ENCODE data around the gene ODC1.
A peak's percentile ranks its signal among the peaks of the same experiment; 100 is the strongest.
"Not testable (repeated sequence)": the region's sequence is repeated elsewhere in the genome, so short reads cannot be mapped to it uniquely, and the experiment has no call there.

The ODC1 gene

GRCh38 chr2:10477443-10478297 lies 29.5 kb upstream of the ODC1 start:
- DNase-seq = no peak

DNA sequence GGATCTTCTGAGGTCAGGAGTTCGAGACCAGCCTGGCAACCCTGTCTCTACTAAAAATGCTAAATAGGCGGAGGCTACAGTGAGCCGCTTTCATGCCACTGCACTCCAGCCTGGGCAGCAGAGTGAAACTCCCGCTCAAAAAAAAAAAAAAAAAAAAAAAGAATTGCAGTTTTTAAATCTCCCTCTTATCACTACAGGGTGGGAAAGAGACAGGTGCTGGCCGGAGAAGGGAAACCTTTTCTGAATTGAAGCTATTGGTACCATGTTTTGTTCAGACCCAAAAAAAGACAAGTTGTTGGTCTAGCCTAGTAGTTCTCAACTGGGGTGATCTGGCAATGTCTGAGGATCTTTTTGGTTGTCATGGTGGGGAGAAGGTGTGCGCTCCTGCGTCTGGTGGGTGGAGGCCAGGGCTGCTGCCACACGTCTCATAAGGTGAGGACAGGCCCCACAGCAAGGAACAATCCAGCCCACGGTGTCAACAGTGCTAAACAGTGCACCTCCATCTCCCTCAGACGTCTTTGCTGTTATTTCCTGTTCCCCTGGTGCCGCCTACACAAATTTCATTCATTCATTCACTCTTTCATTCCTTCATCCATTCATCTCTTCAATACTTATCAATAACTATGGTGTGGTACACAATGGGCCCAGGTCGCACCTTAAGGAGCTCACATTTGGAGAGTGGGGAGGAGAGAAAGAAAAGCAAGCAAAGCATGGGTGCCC lies 28.8 kb upstream of the ODC1 start:
- DNase-seq = no peak

DNA sequence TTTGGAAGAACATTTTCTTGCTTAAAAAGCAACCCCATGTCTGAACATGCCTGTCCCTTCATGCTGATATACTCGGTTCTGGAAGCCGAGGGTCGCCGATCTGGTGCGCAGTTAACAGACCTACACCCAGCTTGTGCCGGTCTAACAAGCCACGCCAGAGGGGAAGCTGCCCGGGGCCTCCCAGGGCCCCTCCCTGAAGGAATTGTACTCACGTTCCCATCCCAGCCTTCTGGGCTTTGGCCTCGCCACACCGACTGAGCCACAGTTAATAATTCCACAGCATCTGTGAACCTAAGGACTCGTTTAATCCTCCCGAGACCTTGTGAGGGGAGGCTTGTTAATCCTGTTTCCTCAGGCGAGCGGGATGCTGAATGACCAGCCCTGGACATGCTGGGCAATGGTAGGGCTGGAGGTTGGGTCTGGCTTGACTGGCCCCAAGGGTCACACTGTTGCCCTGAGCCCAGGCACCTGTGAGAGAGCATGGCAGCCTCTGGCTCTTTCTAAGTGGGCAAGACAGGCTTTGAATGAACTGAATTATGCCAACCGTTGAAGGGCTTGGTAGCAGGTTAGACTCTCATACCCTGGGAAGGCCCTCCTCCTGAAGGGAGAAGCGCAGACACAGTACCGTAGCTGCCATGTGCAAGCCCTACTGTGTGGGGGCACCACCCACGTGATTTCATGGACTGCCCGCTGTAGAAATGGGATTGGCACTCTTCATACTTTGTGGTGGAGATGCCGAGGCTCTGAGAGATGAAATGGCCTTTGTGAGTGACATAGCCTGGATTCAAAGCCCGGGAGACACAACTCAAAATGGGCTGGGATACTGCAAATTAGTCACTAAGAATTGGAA lies 27.9 kb upstream of the ODC1 start:
- no peak for DNase-seq

- DNase-seq = no peak
Observed at GRCh38 chr2:10475221-10475722, 27.1 kb upstream of the ODC1 start.

- no peak for DNase-seq
Observed at GRCh38 chr2:10473121-10473756, 25.1 kb upstream of the ODC1 start.

- peak in 1 of 2 experiments; percentile 14 for DNase-seq
Observed at GRCh38 chr2:10471955-10472354, 23.8 kb upstream of the ODC1 start.

GRCh38 chr2:10471046-10471571 lies 23.0 kb upstream of the ODC1 start:
- DNase-seq = no peak

GRCh38 chr2:10469955-10470608 lies 22.0 kb upstream of the ODC1 start:
- no peak for DNase-seq

- DNase-seq = no peak
Observed at GRCh38 chr2:10469301-10469700, 21.2 kb upstream of the ODC1 start.

DNA sequence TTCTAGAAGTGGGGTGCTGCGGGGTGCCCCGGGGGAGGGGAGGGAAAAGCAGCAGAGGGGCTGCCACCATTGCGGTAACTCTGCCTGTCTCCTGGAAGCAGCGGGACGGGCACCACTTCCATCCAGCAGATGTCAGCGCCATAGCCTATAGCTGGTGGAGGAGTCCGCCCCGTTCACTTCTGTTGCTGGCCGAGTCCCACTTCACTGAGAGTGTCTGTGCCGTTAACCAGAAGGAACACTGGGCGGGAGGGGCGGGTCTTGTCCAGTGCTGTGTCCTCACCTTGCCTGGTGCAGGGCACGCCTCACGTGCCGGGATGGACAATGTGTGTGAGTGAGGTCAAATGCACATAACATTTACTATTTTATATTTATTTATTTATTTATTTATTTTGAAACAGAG lies 19.3 kb upstream of the ODC1 start:
- DNase-seq = no peak

GRCh38 chr2:10466801-10467200 lies 18.7 kb upstream of the ODC1 start:
- no peak for DNase-seq

DNA sequence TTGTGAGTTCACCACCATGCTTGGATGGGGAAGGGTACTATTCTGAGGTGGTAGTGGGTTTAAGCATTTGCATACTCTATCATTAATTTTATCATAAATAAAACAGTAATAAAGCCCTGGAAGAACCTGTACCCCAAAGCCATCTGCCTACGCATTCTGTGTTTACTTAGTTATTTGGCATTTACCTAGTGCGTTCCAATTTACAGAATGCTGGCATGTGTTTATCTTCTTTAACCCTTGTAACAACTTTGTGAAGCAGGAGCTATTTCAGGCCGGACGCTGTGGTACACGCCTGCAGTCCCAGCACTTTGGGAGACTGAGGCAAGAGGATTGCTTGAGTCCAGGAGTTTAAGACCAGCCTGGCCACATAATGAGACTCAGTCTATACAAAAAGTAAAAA lies 17.8 kb upstream of the ODC1 start:
- DNase-seq = no peak

GRCh38 chr2:10462178-10463083 lies 14.3 kb upstream of the ODC1 start:
- no peak for DNase-seq

- DNase-seq = no peak
Observed at GRCh38 chr2:10460366-10460796, 12.3 kb upstream of the ODC1 start.

GRCh38 chr2:10457846-10458598 lies 9.9 kb upstream of the ODC1 start:
- DNase-seq = no peak

- not testable (repeated sequence) for DNase-seq
Observed at GRCh38 chr2:10457195-10457594, 9.1 kb upstream of the ODC1 start.

- DNase-seq = no peak
Observed at GRCh38 chr2:10454505-10454904, 6.4 kb upstream of the ODC1 start.

- DNase-seq = no peak
Observed at GRCh38 chr2:10453905-10454298, 5.8 kb upstream of the ODC1 start.

DNA sequence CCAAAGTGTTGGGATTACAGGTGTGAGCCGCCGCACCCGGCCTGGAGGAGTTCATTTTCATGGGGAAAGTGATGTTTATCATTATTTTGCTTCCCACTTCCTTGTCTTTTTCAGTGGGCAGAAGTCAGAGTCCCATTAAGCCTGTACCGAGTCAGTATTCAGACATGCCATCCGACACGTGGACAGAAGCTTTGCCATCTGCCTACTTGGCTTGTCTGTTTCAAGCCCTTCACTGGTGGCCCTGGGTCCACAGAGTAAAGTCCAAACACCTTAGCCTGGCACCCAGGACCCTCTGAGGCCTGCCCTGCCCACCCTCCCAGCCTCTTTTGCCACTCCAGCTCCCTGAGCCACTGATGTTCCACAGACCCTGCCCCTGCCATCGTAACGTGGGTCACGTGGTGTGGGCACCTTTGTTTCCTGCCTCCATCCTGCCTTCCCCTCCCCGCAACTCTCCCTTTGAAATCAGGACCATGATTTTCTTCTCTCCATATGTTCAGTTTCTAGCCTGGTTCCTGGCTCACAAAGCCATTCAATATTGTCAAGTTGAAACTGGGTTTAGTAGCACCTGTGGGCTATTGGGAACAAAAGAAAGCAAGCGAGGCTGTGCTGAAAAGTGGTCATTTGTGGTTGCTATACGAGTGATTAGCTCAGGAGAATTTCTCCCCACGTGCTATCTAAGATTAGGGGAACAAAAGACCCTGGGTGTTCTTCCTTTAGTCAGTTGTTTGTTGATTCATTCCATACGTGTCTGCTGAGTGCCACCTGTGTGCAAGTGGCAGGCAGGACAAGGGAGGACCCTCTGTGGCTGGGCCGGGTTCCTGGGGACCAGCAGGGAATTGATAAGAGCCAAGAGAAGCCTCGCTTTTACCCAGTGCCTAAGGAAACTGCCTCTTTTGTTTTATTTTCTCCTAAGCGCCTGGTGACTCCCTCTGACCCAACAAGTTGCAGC lies 5.1 kb upstream of the ODC1 start:
- no peak for DNase-seq
